GM23338 (cell line): ENCODE results near the gene DOCK1. TPM values are rescaled to one million over a fixed set of nuclear protein-coding genes. Genes with fewer than 3 reads are reported as not detected.

Experiments used
- ATAC-seq: fragments of 200-7000 bp; cut with Tn5 transposase; 3 replicates; pipeline ENCODE4 v1.9.1; 2020
- DNase-seq: peaks from one replicate; pipeline ENCODE4 v3.0.0-alpha.2; 2015; ENCODE audit warnings: low spot score
- H2AFZ ChIP-seq: fragments of 200-600 bp; sonication (generic); 2 replicates; pipeline ENCODE4 v1.8.0; 2016; ENCODE audit warnings: antibody characterized with exemption, mild to moderate bottlenecking, moderate library complexity
- H3F3A ChIP-seq: fragments of 200-600 bp; sonication (generic); replicated peaks from 2 replicates; pipeline ENCODE4 v1.8.0; 2017; ENCODE audit warnings: antibody characterized with exemption, mixed run types, low read depth
- H3K27ac ChIP-seq: fragments of 200-600 bp; sonication (generic); 2 replicates; pipeline ENCODE4 v1.6.1; 2016; ENCODE audit warnings: low read depth
- H3K27me3 ChIP-seq: fragments of 200-600 bp; sonication (generic); 2 replicates; pipeline ENCODE4 v1.8.0; 2016; ENCODE audit warnings: mild to moderate bottlenecking, mixed run types, moderate library complexity; ENCODE audit not compliant: insufficient read depth
- H3K36me3 ChIP-seq: fragments of 200-600 bp; sonication (generic); 2 replicates; pipeline ENCODE4 v1.8.0; 2016; ENCODE audit warnings: mild to moderate bottlenecking; ENCODE audit not compliant: insufficient read depth
- H3K4me1 ChIP-seq: fragments of 200-600 bp; sonication (generic); 2 replicates; pipeline ENCODE4 v1.8.0; 2016; ENCODE audit warnings: mild to moderate bottlenecking, moderate library complexity; ENCODE audit not compliant: insufficient read depth
- H3K4me2 ChIP-seq: fragments of 200-600 bp; sonication (generic); 2 replicates; pipeline ENCODE4 v1.7.1; 2017; ENCODE audit warnings: mixed run types
- H3K4me3 ChIP-seq: fragments of 200-600 bp; sonication (generic); 2 replicates; pipeline ENCODE4 v1.6.1; 2016; ENCODE audit warnings: mixed run types
- H3K79me2 ChIP-seq: fragments of 200-600 bp; sonication (generic); replicated peaks from 2 replicates; pipeline ENCODE4 v1.8.0; 2017; ENCODE audit warnings: mild to moderate bottlenecking; ENCODE audit not compliant: insufficient read depth
- H3K9me2 ChIP-seq: fragments of 200-600 bp; sonication (generic); 2 replicates; pipeline ENCODE4 v1.8.0; 2017; ENCODE audit not compliant: insufficient read depth
- H4K20me1 ChIP-seq: fragments of 200-600 bp; sonication (generic); replicated peaks from 2 replicates; pipeline ENCODE4 v1.8.0; 2017; ENCODE audit warnings: mild to moderate bottlenecking; ENCODE audit not compliant: insufficient read depth
- H3K27ac Mint-ChIP-seq: 2 replicates; pipeline ENCODE4 v1.8.0; 2020; ENCODE audit warnings: inconsistent platforms, mild to moderate bottlenecking, moderate library complexity, mixed read lengths
- H3K27me3 Mint-ChIP-seq: 3 replicates; pipeline ENCODE4 v1.8.0; 2022; ENCODE audit warnings: low read depth, mild to moderate bottlenecking, moderate library complexity, mixed read lengths, inconsistent platforms; ENCODE audit not compliant: insufficient read depth, poor library complexity
- H3K36me3 Mint-ChIP-seq: 3 replicates; pipeline ENCODE4 v1.8.0; 2021; ENCODE audit warnings: low read depth, mild to moderate bottlenecking, inconsistent platforms, moderate library complexity, mixed read lengths
- H3K4me1 Mint-ChIP-seq: 3 replicates; pipeline ENCODE4 v1.8.0; 2020; ENCODE audit warnings: mild to moderate bottlenecking, inconsistent platforms, mixed read lengths
- H3K4me3 Mint-ChIP-seq: 3 replicates; pipeline ENCODE4 v1.8.0; 2021; ENCODE audit warnings: moderate library complexity, mild to moderate bottlenecking, inconsistent platforms, mixed read lengths
- H3K9me3 Mint-ChIP-seq: 3 replicates; pipeline ENCODE4 v1.8.0; 2020; ENCODE audit warnings: moderate library complexity, mild to moderate bottlenecking, inconsistent platforms, mixed read lengths
- JUNB ChIP-seq: IDR thresholded peaks from one replicate; pipeline ENCODE4 v1.6.1; 2016; ENCODE audit warnings: antibody characterized with exemption; ENCODE audit not compliant: unreplicated experiment
- STAT1 ChIP-seq: IDR thresholded peaks from one replicate; pipeline ENCODE4 v1.6.1; 2016; ENCODE audit warnings: antibody characterized with exemption; ENCODE audit not compliant: unreplicated experiment
- ZNF114 ChIP-seq: fragments of 250-450 bp; sonication (Bioruptor Pico); IDR thresholded peaks from 2 replicates; pipeline ENCODE4 v1.5.0; 2020; ENCODE audit warnings: mild to moderate bottlenecking, moderate library complexity
- ZNF331 ChIP-seq: fragments of 250-450 bp; sonication (Bioruptor Pico); IDR thresholded peaks from 2 replicates; pipeline ENCODE4 v1.5.0; 2020; ENCODE audit warnings: low read depth, mild to moderate bottlenecking, moderate library complexity
- polyA plus RNA-seq: library from polyadenylated mRNA; unstranded; fragments of >200 nt; fragmentation: Nextera tagmentation; extraction: Ambion mirVana; gene quantifications from 2 replicates; pipeline ENCODE4 v1.2.1, GENCODE V29; 2016
- total RNA-seq: library from RNA; depleted of rRNA; stranded (reverse); fragments of >200 nt; shearing (Covaris generic); gene quantifications from 2 replicates; pipeline ENCODE4 v1.2.3, GENCODE V29; 2014
- TF ChIP-seq, protein P1 (sequence below): IDR thresholded peaks from 2 replicates; pipeline ENCODE4 v1.6.1; 2016; ENCODE audit warnings: antibody characterized with exemption
- TF ChIP-seq, protein P2 (sequence below): fragments of 250-450 bp; sonication (Bioruptor Pico); IDR thresholded peaks from 2 replicates; pipeline ENCODE4 v1.5.0; 2020; ENCODE audit warnings: mild to moderate bottlenecking, moderate library complexity

The DOCK1 gene
- total and polyA plus RNA-seq, 2 experiments from 2014 or later = 13.2 to 55.3 TPM

DNA sequence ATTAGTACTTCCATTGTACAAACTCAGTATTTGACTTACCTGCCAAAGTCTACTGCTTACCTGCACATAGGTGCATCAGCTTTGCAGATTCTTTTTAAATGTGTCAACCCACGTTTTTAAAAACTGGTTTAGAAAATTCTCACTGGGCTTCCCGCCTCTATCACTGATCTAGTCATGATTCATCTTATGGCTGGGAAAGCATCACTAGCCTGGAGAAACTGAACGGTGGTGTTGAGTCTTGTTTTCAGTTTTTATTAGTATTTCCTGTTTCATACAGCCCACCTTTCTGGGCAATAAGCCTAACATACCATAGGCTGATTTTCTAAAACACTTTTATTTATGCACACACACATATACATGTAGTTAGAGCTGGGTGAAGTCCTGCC lies 19.7 kb downstream of the DOCK1 start:
- no peaks in the 10 kb centered on the region; the same call in 1 of the 2 replicates for H3K36me3 ChIP-seq
- H3K9me2 ChIP-seq = 0 out of 2 replicates have a peak, but pooled peaks cover 6% of the 10 kb centered on the region
- H3K27ac Mint-ChIP-seq = no peak overlapping the region
- TF ChIP-seq ZNF114 (CRISPR knock-in tag) (no peak), ZNF331 (CRISPR knock-in tag) (no peak), STAT1 (no peak), JUNB (no peak)
- TF ChIP-seq, protein P1, sequence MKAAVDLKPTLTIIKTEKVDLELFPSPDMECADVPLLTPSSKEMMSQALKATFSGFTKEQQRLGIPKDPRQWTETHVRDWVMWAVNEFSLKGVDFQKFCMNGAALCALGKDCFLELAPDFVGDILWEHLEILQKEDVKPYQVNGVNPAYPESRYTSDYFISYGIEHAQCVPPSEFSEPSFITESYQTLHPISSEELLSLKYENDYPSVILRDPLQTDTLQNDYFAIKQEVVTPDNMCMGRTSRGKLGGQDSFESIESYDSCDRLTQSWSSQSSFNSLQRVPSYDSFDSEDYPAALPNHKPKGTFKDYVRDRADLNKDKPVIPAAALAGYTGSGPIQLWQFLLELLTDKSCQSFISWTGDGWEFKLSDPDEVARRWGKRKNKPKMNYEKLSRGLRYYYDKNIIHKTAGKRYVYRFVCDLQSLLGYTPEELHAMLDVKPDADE = no peak
- TF ChIP-seq, protein P2, sequence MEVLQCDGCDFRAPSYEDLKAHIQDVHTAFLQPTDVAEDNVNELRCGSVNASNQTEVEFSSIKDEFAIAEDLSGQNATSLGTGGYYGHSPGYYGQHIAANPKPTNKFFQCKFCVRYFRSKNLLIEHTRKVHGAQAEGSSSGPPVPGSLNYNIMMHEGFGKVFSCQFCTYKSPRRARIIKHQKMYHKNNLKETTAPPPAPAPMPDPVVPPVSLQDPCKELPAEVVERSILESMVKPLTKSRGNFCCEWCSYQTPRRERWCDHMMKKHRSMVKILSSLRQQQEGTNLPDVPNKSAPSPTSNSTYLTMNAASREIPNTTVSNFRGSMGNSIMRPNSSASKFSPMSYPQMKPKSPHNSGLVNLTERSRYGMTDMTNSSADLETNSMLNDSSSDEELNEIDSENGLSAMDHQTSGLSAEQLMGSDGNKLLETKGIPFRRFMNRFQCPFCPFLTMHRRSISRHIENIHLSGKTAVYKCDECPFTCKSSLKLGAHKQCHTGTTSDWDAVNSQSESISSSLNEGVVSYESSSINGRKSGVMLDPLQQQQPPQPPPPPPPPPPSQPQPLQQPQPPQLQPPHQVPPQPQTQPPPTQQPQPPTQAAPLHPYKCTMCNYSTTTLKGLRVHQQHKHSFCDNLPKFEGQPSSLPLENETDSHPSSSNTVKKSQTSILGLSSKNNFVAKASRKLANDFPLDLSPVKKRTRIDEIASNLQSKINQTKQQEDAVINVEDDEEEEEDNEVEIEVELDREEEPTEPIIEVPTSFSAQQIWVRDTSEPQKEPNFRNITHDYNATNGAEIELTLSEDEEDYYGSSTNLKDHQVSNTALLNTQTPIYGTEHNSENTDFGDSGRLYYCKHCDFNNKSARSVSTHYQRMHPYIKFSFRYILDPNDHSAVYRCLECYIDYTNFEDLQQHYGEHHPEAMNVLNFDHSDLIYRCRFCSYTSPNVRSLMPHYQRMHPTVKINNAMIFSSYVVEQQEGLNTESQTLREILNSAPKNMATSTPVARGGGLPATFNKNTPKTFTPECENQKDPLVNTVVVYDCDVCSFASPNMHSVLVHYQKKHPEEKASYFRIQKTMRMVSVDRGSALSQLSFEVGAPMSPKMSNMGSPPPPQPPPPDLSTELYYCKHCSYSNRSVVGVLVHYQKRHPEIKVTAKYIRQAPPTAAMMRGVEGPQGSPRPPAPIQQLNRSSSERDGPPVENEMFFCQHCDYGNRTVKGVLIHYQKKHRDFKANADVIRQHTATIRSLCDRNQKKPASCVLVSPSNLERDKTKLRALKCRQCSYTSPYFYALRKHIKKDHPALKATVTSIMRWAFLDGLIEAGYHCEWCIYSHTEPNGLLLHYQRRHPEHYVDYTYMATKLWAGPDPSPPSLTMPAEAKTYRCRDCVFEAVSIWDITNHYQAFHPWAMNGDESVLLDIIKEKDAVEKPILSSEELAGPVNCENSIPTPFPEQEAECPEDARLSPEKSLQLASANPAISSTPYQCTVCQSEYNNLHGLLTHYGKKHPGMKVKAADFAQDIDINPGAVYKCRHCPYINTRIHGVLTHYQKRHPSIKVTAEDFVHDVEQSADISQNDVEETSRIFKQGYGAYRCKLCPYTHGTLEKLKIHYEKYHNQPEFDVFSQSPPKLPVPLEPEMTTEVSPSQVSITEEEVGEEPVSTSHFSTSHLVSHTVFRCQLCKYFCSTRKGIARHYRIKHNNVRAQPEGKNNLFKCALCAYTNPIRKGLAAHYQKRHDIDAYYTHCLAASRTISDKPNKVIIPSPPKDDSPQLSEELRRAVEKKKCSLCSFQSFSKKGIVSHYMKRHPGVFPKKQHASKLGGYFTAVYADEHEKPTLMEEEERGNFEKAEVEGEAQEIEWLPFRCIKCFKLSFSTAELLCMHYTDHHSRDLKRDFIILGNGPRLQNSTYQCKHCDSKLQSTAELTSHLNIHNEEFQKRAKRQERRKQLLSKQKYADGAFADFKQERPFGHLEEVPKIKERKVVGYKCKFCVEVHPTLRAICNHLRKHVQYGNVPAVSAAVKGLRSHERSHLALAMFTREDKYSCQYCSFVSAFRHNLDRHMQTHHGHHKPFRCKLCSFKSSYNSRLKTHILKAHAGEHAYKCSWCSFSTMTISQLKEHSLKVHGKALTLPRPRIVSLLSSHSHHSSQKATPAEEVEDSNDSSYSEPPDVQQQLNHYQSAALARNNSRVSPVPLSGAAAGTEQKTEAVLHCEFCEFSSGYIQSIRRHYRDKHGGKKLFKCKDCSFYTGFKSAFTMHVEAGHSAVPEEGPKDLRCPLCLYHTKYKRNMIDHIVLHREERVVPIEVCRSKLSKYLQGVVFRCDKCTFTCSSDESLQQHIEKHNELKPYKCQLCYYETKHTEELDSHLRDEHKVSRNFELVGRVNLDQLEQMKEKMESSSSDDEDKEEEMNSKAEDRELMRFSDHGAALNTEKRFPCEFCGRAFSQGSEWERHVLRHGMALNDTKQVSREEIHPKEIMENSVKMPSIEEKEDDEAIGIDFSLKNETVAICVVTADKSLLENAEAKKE (CRISPR knock-in tag) = no peak
- peaks cover 53% of the 10 kb centered on the region for H3K36me3 Mint-ChIP-seq
- H3K4me3 Mint-ChIP-seq = no peak overlapping the region
- no peak overlapping the region for H3K4me2 ChIP-seq
- H3K27me3 ChIP-seq = no peaks in the 10 kb centered on the region
- no peak overlapping the region for H2AFZ ChIP-seq
- no peak overlapping the region for H3K27ac ChIP-seq
- ATAC-seq (no peak), DNase-seq (no peak)
- H3K4me3 ChIP-seq = no peak overlapping the region
- H4K20me1 ChIP-seq = peaks cover 4% of the 10 kb centered on the region; the same call in 1 of the 2 replicates
- peaks cover 4% of the 10 kb centered on the region for H3K27me3 Mint-ChIP-seq
- H3F3A ChIP-seq = no peaks in the 10 kb centered on the region
- H3K79me2 ChIP-seq = peaks cover 92% of the 10 kb centered on the region
- H3K9me3 Mint-ChIP-seq = peaks cover 3% of the 10 kb centered on the region
- no peaks in the 10 kb centered on the region for H3K4me1 ChIP-seq
- H3K4me1 Mint-ChIP-seq = peaks cover 12% of the 10 kb centered on the region
